ENCODE data around the gene HOXD3. TPM values are rescaled to one million over a fixed set of nuclear protein-coding genes. Genes with fewer than 3 reads are reported as not detected.

Gene HOXD3
- total RNA-seq, 1 donor from 2014 or later, result not detected

- Mint-ChIP-seq H3K36me3 (ENCODE audit: low read depth) (peaks cover 12% of the 10 kb centered on the region), H3K27ac (ENCODE audit: unreplicated experiment) (no peak overlapping the region), H3K9me3 (ENCODE audit: low read depth) (peaks cover 11% of the 10 kb centered on the region), H3K27me3 (ENCODE audit: low read depth) (peaks cover 85% of the 10 kb centered on the region), H3K4me3 (ENCODE audit: unreplicated experiment) (no peak overlapping the region), H3K4me1 (ENCODE audit: low read depth) (peaks cover 14% of the 10 kb centered on the region)
- TF ChIP-seq CTCF (IDR thresholded peaks at IDR 0.05), result no peak
- no peak for DNase-seq (ENCODE audit: low spot score)
These were observed 19.9 kb upstream of the HOXD3 start for GRCh38 chr2:176137252-176137580.

GRCh38 chr2:176137906-176138305 lies 19.2 kb upstream of the HOXD3 start:
- Mint-ChIP-seq H3K27me3 (ENCODE audit: low read depth) (peaks cover 84% of the 10 kb centered on the region), H3K4me3 (ENCODE audit: unreplicated experiment) (no peak overlapping the region), H3K9me3 (ENCODE audit: low read depth) (peaks cover 9% of the 10 kb centered on the region), H3K4me1 (ENCODE audit: low read depth) (peaks cover 11% of the 10 kb centered on the region), H3K36me3 (ENCODE audit: low read depth) (peaks cover 12% of the 10 kb centered on the region), H3K27ac (ENCODE audit: unreplicated experiment) (no peak overlapping the region)
- TF ChIP-seq CTCF (IDR thresholded peaks at IDR 0.05), result no peak
- DNase-seq (ENCODE audit: low spot score), result no peak

GRCh38 chr2:176138526-176138922 lies 18.6 kb upstream of the HOXD3 start:
- Mint-ChIP-seq H3K27ac (ENCODE audit: unreplicated experiment) (no peak overlapping the region), H3K27me3 (ENCODE audit: low read depth) (peaks cover 83% of the 10 kb centered on the region), H3K4me1 (ENCODE audit: low read depth) (peaks cover 11% of the 10 kb centered on the region), H3K4me3 (ENCODE audit: unreplicated experiment) (no peak overlapping the region), H3K36me3 (ENCODE audit: low read depth) (peaks cover 12% of the 10 kb centered on the region), H3K9me3 (ENCODE audit: low read depth) (peaks cover 9% of the 10 kb centered on the region)
- DNase-seq (ENCODE audit: low spot score), result no peak
- no peak for TF ChIP-seq CTCF (IDR thresholded peaks at IDR 0.05)

- TF ChIP-seq CTCF (IDR thresholded peaks at IDR 0.05), result no peak
- Mint-ChIP-seq H3K9me3 (ENCODE audit: low read depth) (peaks cover 9% of the 10 kb centered on the region), H3K27me3 (ENCODE audit: low read depth) (peaks cover 83% of the 10 kb centered on the region), H3K4me1 (ENCODE audit: low read depth) (peaks cover 11% of the 10 kb centered on the region), H3K27ac (ENCODE audit: unreplicated experiment) (no peak overlapping the region), H3K4me3 (ENCODE audit: unreplicated experiment) (no peak overlapping the region), H3K36me3 (ENCODE audit: low read depth) (peaks cover 10% of the 10 kb centered on the region)
- no peak for DNase-seq (ENCODE audit: low spot score)
These were observed 18.0 kb upstream of the HOXD3 start for GRCh38 chr2:176138923-176139660.

GRCh38 chr2:176139661-176140512 lies 17.2 kb upstream of the HOXD3 start:
- no peak overlapping the region for H3K27ac Mint-ChIP-seq (ENCODE audit: unreplicated experiment)
- peaks cover 11% of the 10 kb centered on the region for H3K4me1 Mint-ChIP-seq (ENCODE audit: low read depth)
- peaks cover 80% of the 10 kb centered on the region for H3K27me3 Mint-ChIP-seq (ENCODE audit: low read depth)
- no peak overlapping the region for H3K4me3 Mint-ChIP-seq (ENCODE audit: unreplicated experiment)
- peaks cover 9% of the 10 kb centered on the region for H3K9me3 Mint-ChIP-seq (ENCODE audit: low read depth)
- no peak for DNase-seq (ENCODE audit: low spot score)
- H3K36me3 Mint-ChIP-seq (ENCODE audit: low read depth), result peaks cover 10% of the 10 kb centered on the region
- TF ChIP-seq CTCF (IDR thresholded peaks at IDR 0.05), result no peak
